HG03103 (cell line): ENCODE measurements around the gene GSG1L.

ENCODE experiments used
- ATAC-seq: cut with Tn5 transposase; IDR thresholded peaks from one replicate; pipeline ENCODE4 v1.9.1; 2021; ENCODE audit warnings: low read depth; ENCODE audit not compliant: unreplicated experiment

The GSG1L gene

DNA sequence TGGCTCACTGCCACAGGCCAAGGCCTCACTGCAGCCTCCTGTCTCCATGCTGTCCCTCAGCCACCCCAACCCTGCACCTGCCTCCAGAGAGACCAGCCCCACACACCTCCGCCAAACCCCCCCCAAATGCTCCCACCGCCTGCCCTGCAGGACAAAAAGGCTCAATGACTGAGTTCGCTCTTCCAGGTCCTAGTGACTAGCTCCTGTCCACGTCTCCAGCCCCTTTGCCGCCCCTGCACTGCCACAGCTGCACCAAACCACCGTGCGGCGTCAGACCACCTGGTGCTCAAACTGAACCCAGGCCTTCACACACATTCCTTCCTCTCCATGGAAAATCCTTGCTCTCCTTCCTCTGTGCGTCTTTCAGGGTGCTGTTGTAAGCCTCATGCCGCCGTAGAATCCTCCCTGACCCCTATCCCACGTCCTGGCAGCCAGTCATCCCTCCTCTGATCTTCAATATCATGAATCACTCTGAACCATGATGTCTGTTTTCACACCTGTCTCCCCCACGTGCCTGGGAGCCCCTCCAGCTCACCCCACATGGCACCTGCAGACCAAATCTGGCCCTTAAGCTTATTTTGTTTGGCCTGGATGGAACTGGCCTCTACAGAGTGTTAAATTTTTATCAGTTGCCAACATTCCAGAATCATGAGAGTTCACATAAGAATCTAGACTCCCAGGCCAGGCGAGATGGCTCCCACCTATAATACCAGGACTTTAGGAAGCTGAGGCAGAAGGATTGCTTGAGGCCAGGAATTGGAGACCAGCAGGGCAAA is 4.3 kb upstream of the GSG1L start:
- no peak for ATAC-seq

DNA sequence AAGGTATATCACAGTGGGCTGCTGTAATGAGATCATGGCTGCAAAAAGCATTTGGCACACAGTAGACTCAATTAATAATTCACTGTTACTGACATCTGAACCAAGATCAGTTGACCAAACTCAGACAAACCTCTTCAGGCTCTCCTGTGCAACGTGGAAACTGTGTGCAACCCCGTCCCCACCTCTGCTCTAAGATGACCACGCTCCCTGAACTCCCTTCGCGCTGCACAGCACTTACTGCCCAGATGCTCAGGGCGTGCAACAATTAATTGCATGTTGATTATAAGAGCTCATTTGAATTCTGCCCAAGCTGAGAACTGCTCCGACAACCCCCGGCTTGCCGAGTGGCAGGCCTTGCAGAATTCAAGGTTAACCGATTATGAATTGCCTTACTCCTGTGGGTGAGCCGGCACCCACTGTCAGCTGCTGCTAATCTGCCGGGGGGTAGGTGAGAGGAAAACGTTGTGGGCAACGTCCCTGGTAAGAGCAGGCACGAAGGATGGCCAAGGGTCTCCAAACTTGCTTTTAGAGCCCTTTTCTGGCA is 1.3 kb upstream of the GSG1L start:
- no peak for ATAC-seq

- no peak for ATAC-seq
Measured at GRCh38 chr16:28064150-28064549, 636 bp upstream of the GSG1L start.

DNA sequence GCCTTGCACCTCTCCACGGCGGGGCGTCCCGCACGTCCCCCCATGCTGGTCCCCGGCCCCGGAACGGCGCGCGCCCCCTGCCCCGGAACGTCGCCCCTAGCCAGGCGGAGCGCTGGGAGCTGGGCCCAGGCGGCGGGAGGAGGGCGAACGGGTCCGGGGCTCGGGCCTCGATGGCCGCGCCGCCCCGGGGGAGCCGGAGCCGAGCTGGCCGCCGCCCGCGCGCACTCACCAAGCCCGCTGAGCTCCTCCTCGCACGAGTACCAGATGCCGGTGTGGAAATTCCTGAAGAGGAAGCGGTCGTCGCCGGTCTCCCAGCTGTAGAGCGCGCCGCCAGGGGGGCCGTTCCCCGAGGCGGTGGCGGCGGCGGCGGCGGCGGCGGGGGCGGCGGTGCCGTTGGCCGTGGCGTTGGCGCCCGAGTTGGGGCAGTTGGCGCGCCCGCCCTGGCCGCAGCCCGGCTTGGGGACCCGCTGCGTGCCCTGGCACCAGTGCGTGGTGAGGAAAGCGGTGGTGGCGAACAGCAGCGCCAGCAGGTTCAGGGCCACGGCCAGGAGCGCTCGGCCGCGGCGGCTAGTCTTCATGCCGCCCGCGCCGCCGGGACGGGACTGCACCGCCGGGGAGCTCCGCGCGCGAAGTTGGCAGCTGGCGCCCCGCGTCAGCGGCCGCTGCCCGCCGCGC is 530 bp downstream of the GSG1L start:
- ATAC-seq, result no peak

GRCh38 chr16:28062261-28062846 is 1.2 kb downstream of the GSG1L start:
- ATAC-seq, result no peak

- no peak for ATAC-seq
Measured at GRCh38 chr16:28061352-28062101, 2.0 kb downstream of the GSG1L start.

DNA sequence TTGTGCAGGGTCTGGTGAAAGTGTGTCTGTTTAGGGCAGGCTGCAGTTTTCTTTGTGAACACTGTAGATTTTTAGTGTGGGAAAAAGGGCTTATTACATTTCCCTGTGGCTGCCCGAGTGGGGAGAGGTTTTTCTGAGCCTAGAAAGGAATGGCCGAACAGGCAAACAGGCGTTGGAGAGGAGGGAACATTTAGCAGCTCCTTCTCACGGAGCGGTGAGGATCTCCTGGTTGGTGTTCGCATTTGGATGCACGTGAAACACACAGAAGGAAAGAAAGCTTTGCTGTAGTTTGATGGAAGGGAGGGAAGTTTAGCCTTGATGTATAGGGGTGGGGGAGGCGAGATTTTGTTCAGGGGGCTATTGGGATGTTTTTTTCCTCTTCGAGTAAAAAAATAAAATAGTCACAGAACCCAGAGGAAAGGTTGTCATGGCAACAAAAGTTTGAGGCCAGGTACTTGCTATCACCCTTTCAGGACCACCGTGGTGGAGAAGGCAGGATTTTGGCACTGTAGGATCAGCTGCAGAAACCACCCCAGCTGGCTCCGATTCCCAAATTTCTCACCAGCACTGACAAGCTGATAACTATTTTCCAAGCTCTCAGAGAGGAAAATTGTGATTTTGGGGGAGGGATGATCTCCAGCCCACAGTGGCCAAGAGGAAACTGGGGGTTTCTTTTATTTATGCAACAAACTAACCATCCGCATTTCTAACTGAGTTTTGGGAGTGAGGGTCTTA is 3.5 kb downstream of the GSG1L start:
- no peak for ATAC-seq

DNA sequence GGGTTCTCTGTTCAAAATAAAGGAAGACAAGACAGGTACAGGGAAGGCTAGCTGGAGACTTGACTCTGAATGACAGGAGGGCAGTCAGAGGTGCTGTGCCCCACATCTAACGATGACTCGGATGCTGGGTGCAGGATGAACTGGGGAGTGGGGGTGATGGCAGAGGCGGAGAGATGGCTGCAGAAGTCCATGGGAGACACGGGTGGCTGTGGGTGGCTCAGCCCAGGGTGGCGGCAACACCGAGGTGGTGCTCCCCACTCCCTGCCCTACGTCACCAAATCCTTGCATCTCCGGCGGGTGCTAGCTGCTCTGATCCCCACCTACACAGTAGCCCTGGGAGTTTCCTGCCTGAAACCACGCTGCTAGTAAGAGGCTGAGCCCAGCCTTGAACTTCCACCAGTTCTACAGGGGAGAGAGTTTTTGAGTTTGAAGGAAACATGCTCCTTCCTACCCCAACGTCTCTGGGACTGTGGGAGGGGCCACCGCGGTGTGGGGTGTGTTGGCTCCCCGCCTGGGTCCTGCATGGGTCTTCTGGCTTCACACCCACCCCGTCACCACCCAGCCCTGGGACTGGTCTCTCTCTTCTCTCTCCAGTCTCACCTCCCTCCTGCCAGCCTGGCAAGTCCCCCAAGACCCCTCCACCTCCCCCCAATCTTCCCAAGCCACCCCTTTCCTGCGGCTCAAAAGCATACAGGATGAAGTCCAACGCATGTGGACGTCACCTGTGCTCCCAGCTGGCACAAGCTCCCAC is 4.5 kb downstream of the GSG1L start:
- ATAC-seq, result no peak

- no peak for ATAC-seq
Measured at GRCh38 chr16:28057949-28058348, 5.6 kb downstream of the GSG1L start.

DNA sequence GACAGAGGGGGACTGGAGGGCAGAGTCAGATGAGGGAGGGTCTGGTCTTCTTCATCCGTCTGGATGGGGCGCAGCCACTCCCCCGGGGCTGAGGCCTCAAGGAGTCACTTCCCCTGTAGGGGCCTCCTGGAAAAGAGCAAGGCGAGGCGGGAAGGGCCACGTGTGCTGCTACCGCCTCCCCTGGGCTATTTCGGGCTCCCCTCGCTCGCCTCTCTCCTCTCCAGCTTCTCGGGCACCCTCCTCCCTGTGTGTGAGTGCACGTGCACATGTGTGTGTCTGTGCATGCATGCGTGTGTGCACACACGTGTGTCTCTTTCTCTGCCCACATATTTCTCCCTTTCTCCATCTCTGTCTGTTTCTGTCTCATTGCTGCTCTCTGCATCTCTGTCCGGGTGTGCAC is 10.1 kb downstream of the GSG1L start:
- ATAC-seq, result no peak

DNA sequence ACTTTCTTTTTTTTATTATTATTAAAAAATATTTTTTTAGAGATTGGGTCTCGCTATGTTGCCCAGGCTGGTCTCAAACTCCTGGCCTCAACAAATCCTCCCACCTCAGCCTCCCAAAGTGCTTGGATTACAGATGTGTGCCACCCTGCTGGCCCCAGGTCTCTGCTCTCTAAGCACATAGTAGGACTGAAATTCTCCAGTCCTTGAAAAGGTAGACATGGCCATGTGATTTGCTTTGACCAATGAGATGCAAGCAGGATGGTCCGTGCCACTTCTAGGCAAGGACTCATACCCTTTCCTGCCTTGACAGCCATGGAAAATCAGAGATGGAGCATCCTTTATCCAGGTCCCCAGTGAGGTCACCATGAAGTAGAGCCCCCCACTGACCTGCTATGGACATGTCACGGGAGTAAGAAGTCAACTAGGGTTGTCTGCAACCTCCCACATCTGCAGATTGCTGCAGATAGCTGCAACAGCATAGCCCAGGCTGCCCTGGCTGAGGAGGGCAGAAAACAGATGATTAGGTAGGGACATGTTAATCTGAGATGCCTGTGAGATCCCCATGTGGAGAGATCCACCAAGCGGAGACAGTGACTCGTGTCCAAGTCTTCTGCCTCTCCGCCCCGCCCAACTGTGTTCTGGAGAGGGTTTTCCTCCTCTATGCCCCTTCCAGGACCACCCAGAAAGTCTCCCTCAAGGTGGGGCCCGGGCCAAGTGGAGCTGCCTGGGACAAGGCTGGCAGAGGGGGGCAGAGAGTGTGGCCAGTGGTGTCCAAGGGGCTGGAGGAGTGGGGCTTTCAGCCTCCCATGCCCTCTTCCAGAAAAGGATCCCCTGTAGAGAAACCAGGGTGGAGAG is 11.0 kb downstream of the GSG1L start:
- no peak for ATAC-seq

- ATAC-seq, result no peak
Measured at GRCh38 chr16:28051486-28051885, 12.0 kb downstream of the GSG1L start.

- ATAC-seq, result no peak
Measured at GRCh38 chr16:28042811-28043210, 20.7 kb downstream of the GSG1L start.

GRCh38 chr16:28041615-28042014 is 21.9 kb downstream of the GSG1L start:
- no peak for ATAC-seq

GRCh38 chr16:28040039-28040438 is 23.5 kb downstream of the GSG1L start:
- no peak for ATAC-seq

- ATAC-seq, result no peak
Measured at GRCh38 chr16:28039493-28039892, 24.0 kb downstream of the GSG1L start.

DNA sequence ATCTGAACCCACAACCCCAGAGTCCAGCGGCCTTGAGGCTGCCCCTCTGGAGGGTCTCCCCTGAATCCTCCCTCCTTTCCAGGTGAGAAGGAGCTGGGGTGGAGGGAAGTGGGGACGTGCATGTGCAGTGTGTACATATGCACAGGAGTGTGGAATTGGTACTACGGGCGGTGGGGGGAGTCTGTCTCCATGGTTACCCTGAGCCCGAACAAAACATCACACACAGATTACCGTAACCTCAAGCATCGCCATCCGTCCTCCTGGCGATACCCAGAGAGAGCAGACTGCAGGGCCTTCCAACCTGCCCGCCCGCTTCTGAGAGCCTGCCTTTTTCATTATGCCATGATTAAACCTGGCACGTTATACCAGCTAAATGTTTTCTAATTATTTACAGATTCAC is 25.1 kb downstream of the GSG1L start:
- no peak for ATAC-seq

GRCh38 chr16:28035866-28036393 is 27.6 kb downstream of the GSG1L start:
- no peak for ATAC-seq
